ENCODE data around the gene EIF3A. TPM values are rescaled to one million over a fixed set of nuclear protein-coding genes. Genes with fewer than 3 reads are reported as not detected.

Gene EIF3A
- total and polyA plus RNA-seq, 8 donors: 37.3 to 156 (median 89.8) TPM

GRCh38 chr10:119070395-119071165, 10.0 kb downstream of the EIF3A start:
- H3K36me3 ChIP-seq: peaks cover 61 to 88% (median 78%) of the 10 kb centered on the region in 4 donors
- intact Hi-C loops (cut with DNase I; ENCODE audit: low total_unique reads): no loop called here
- H3K27me3 ChIP-seq: no peaks in the 10 kb centered on the region
- H3K27ac ChIP-seq: no peak overlapping the region
- DNase-seq: no peak
- no peak overlapping the region for H3K4me3 ChIP-seq
- TF ChIP-seq POLR2A (IDR thresholded peaks at IDR 0.05): no peak
- TF ChIP-seq POLR2AphosphoS5 (IDR thresholded peaks at IDR 0.05): no peak
- no peak for TF ChIP-seq CTCF (IDR thresholded peaks at IDR 0.05)
- TF ChIP-seq EP300 (IDR thresholded peaks at IDR 0.05): no peak
- H3K9me3 ChIP-seq: no peaks in the 10 kb centered on the region
- peaks cover 5 to 30% (median 14%) of the 10 kb centered on the region in 4 donors for H3K4me1 ChIP-seq
- WGBS, 5 donors: 91 to 93% (median 92%) methylated on average over 9 of the region's 9 CpGs

- TF ChIP-seq POLR2AphosphoS5 (IDR thresholded peaks at IDR 0.05) (no peak), POLR2A (IDR thresholded peaks at IDR 0.05) (no peak), CTCF (IDR thresholded peaks at IDR 0.05) (no peak)
- H3K27me3 ChIP-seq: no peaks in the 10 kb centered on the region
- H3K9me3 ChIP-seq: no peaks in the 10 kb centered on the region
- peaks cover 0 to 14% (median 2%) of the 10 kb centered on the region in 4 donors for H3K4me1 ChIP-seq
- intact Hi-C loops (cut with DNase I; ENCODE audit: low total_unique reads): no loop called here
- no peak for DNase-seq
- peaks cover 62 to 100% (median 100%) of the 10 kb centered on the region in 4 donors for H3K36me3 ChIP-seq
- no peak overlapping the region for H3K4me3 ChIP-seq
- WGBS, 5 donors: 87 to 98% (median 92%) methylated on average over 2 of the region's 2 CpGs
- no peak overlapping the region for H3K27ac ChIP-seq
Observed at GRCh38 chr10:119061926-119062325, 18.7 kb downstream of the EIF3A start.

- TF ChIP-seq CTCF (IDR thresholded peaks at IDR 0.05) (no peak), EP300 (IDR thresholded peaks at IDR 0.05) (no peak), POLR2AphosphoS5 (IDR thresholded peaks at IDR 0.05) (no peak), POLR2A (IDR thresholded peaks at IDR 0.05) (no peak)
- intact Hi-C loops (cut with DNase I; ENCODE audit: low total_unique reads): no loop called here
- no peak overlapping the region for H3K4me3 ChIP-seq
- 64 to 92% (median 80%) methylated on average over 1 of the region's 1 CpG for WGBS, 5 donors
- no peaks in the 10 kb centered on the region for H3K27me3 ChIP-seq
- no peaks in the 10 kb centered on the region for H3K9me3 ChIP-seq
- peaks cover 0 to 14% (median 2%) of the 10 kb centered on the region in 4 donors for H3K4me1 ChIP-seq
- no peak overlapping the region for H3K27ac ChIP-seq
- H3K36me3 ChIP-seq: peaks cover 62 to 100% (median 100%) of the 10 kb centered on the region in 4 donors
- DNase-seq: no peak
Observed at GRCh38 chr10:119061352-119061751, 19.3 kb downstream of the EIF3A start.

GRCh38 chr10:119060107-119060506, 20.5 kb downstream of the EIF3A start:
- WGBS, 5 donors: 81 to 94% (median 88%) methylated on average over 1 of the region's 1 CpG
- intact Hi-C loops (cut with DNase I; ENCODE audit: low total_unique reads): no loop called here
- no peak for DNase-seq
- Histone ChIP-seq H3K4me1 (peaks cover 0 to 14% (median 2%) of the 10 kb centered on the region in 4 donors), H3K36me3 (peaks cover 69 to 100% (median 100%) of the 10 kb centered on the region in 4 donors), H3K9me3 (no peaks in the 10 kb centered on the region), H3K27ac (no peak overlapping the region), H3K27me3 (no peaks in the 10 kb centered on the region), H3K4me3 (no peak overlapping the region)
- no peak for TF ChIP-seq EP300 (IDR thresholded peaks at IDR 0.05)
- no peak for TF ChIP-seq POLR2A (IDR thresholded peaks at IDR 0.05)
- TF ChIP-seq POLR2AphosphoS5 (IDR thresholded peaks at IDR 0.05): no peak
- TF ChIP-seq CTCF (IDR thresholded peaks at IDR 0.05): no peak

Data from stomach (tissue), 9 donors.